ENCODE data around the gene LRP11.

The LRP11 gene

GRCh38 chr6:149876241-149876933 lies 12.2 kb upstream of the LRP11 start:
- Histone ChIP-seq H3K9ac (ENCODE audit: low read length) (no peak overlapping the region), H3K36me3 (ENCODE audit: insufficient read depth, low read length) (no peaks in the 10 kb centered on the region), H2AFZ (ENCODE audit: low read length) (no peak overlapping the region)

GRCh38 chr6:149872233-149872632 lies 8.1 kb upstream of the LRP11 start:
- H4K20me1 ChIP-seq (ENCODE audit: insufficient read depth, low read length) = no peaks in the 10 kb centered on the region
- TF ChIP-seq EZH2 (IDR thresholded peaks at IDR 0.05; ENCODE audit: borderline replicate concordance, low read length) (no peak), CTCF (IDR thresholded peaks at IDR 0.05; ENCODE audit: low read length) (no peak)
- H3K27me3 ChIP-seq (ENCODE audit: insufficient read depth, low read length) = 0 out of 2 replicates have a peak, but pooled peaks cover 4% of the 10 kb centered on the region
- no peaks in the 10 kb centered on the region for H3F3A ChIP-seq (ENCODE audit: insufficient read depth, low read length)
- peaks cover 6% of the 10 kb centered on the region; the same call in 1 of the 2 replicates for H3K9me3 ChIP-seq (ENCODE audit: low read length)
- no peak overlapping the region for H3K9ac ChIP-seq (ENCODE audit: low read length)
- H3K4me2 ChIP-seq (ENCODE audit: low read length) = no peak overlapping the region
- H3K9me2 ChIP-seq (ENCODE audit: low read depth, low read length) = no peaks in the 10 kb centered on the region
- H2AFZ ChIP-seq (ENCODE audit: low read length) = no peak overlapping the region
- no peak overlapping the region for H3K4me3 ChIP-seq (ENCODE audit: low read depth, low read length, poor library complexity, severe bottlenecking)
- H3K27ac ChIP-seq (ENCODE audit: low read depth, low read length, poor library complexity, severe bottlenecking) = no peak overlapping the region
- no peaks in the 10 kb centered on the region for H3K36me3 ChIP-seq (ENCODE audit: insufficient read depth, low read length)
- no peaks in the 10 kb centered on the region for H3K4me1 ChIP-seq (ENCODE audit: insufficient read depth, low read length, severe bottlenecking)
- no peaks in the 10 kb centered on the region for H3K79me2 ChIP-seq (ENCODE audit: insufficient read depth, low read length)

More at GRCh38 chr6:149876241-149876933, 12.2 kb upstream of the LRP11 start:
- Histone ChIP-seq H3K9me2 (ENCODE audit: low read depth, low read length) (no peaks in the 10 kb centered on the region), H3K9me3 (ENCODE audit: low read length) (peaks cover 6% of the 10 kb centered on the region; the same call in 1 of the 2 replicates), H3K4me2 (ENCODE audit: low read length) (no peak overlapping the region), H3K79me2 (ENCODE audit: insufficient read depth, low read length) (no peaks in the 10 kb centered on the region), H4K20me1 (ENCODE audit: insufficient read depth, low read length) (no peaks in the 10 kb centered on the region), H3K27me3 (ENCODE audit: insufficient read depth, low read length) (peaks cover 3% of the 10 kb centered on the region; the same call in 1 of the 2 replicates), H3K4me3 (ENCODE audit: low read depth, low read length, poor library complexity, severe bottlenecking) (no peak overlapping the region), H3K4me1 (ENCODE audit: insufficient read depth, low read length, severe bottlenecking) (no peaks in the 10 kb centered on the region), H3F3A (ENCODE audit: insufficient read depth, low read length) (no peaks in the 10 kb centered on the region), H3K27ac (ENCODE audit: low read depth, low read length, poor library complexity, severe bottlenecking) (no peak overlapping the region)
- TF ChIP-seq EZH2 (IDR thresholded peaks at IDR 0.05; ENCODE audit: borderline replicate concordance, low read length) (no peak), CTCF (IDR thresholded peaks at IDR 0.05; ENCODE audit: low read length) (no peak)

DNA sequence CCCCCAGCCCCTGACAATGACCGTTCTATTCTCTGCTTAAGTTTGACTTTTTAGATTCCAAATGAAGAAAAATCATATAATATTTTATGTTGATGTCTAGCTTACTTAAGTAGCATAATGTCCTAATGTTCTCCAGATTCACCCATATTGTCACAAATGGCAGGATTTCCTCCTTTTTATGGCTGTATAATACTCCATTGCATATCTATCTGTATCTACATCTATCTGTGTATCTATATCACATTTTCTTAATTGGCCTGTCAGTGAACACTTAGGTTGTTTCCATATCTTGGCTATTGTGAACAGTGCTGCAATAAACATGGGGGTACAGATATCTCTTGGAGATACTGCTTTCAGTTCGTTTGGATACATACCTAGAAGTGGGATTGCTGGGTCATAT lies 7.0 kb upstream of the LRP11 start:
- no peaks in the 10 kb centered on the region for H3F3A ChIP-seq (ENCODE audit: insufficient read depth, low read length)
- no peak overlapping the region for H3K27ac ChIP-seq (ENCODE audit: low read depth, low read length, poor library complexity, severe bottlenecking)
- H3K4me3 ChIP-seq (ENCODE audit: low read depth, low read length, poor library complexity, severe bottlenecking) = no peak overlapping the region
- no peak overlapping the region for H2AFZ ChIP-seq (ENCODE audit: low read length)
- H3K27me3 ChIP-seq (ENCODE audit: insufficient read depth, low read length) = 0 out of 2 replicates have a peak, but pooled peaks cover 4% of the 10 kb centered on the region
- H3K79me2 ChIP-seq (ENCODE audit: insufficient read depth, low read length) = no peaks in the 10 kb centered on the region
- H4K20me1 ChIP-seq (ENCODE audit: insufficient read depth, low read length) = no peaks in the 10 kb centered on the region
- no peaks in the 10 kb centered on the region for H3K36me3 ChIP-seq (ENCODE audit: insufficient read depth, low read length)
- H3K9ac ChIP-seq (ENCODE audit: low read length) = no peak overlapping the region
- H3K4me1 ChIP-seq (ENCODE audit: insufficient read depth, low read length, severe bottlenecking) = no peaks in the 10 kb centered on the region
- peaks cover 6% of the 10 kb centered on the region; the same call in 1 of the 2 replicates for H3K9me3 ChIP-seq (ENCODE audit: low read length)
- no peaks in the 10 kb centered on the region for H3K9me2 ChIP-seq (ENCODE audit: low read depth, low read length)
- H3K4me2 ChIP-seq (ENCODE audit: low read length) = no peak overlapping the region
- TF ChIP-seq EZH2 (IDR thresholded peaks at IDR 0.05; ENCODE audit: borderline replicate concordance, low read length) = no peak
- no peak for TF ChIP-seq CTCF (IDR thresholded peaks at IDR 0.05; ENCODE audit: low read length)

All from OCI-LY1 (cell line).